GM06990 (cell line): ENCODE results near the gene GJD3.

ENCODE experiments used
- DNase-seq: peaks from one replicate; pipeline ENCODE4 v3.0.0-alpha.2; 2011; ENCODE audit not compliant: insufficient read length; ENCODE audit errors: extremely low read depth
- H3K27me3 ChIP-seq: replicated peaks from 2 replicates; pipeline ENCODE4 v1.6.0; 2011; ENCODE audit warnings: low read length; ENCODE audit not compliant: control insufficient read depth, insufficient read depth
- H3K36me3 ChIP-seq: 2 replicates; pipeline ENCODE4 v1.5.1; 2011; ENCODE audit warnings: low read length; ENCODE audit not compliant: control insufficient read depth, insufficient read depth
- H3K4me3 ChIP-seq: replicated peaks from 2 replicates; pipeline ENCODE4 v1.5.1; 2011; ENCODE audit warnings: low read depth, mild to moderate bottlenecking, control low read depth, low read length
- TF ChIP-seq, protein P1 (sequence below): IDR thresholded peaks from 2 replicates; pipeline ENCODE4 v1.5.1; 2011; ENCODE audit warnings: low read length, control low read depth, mild to moderate bottlenecking, inconsistent platforms; ENCODE audit not compliant: insufficient read depth, poor library complexity, severe bottlenecking

GJD3 gene

DNA sequence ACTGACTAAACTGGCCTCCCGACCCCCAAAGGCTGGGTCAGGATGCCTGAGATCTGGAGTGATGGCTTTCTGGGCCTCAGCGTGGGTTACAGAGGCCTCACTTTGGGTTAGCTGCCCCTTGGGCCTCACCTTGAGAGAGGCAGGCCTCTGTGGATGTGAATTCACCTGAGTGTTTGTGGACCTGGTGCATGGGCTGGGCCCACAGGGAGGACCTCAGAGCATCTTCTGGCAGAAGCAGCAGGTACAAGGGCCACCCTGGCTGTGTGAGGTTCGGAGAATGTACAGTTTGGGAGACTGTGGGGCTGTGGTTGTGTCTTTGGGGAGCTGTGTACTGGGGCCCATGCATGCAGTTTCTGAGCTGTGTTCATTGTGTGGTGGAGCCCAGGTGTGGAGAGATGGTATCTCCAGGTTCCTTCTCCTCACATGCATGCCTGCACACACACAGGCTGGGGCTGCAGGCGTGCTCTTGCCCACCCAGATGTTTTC, 37.2 kb downstream of the GJD3 start:
- TF ChIP-seq, protein P1, sequence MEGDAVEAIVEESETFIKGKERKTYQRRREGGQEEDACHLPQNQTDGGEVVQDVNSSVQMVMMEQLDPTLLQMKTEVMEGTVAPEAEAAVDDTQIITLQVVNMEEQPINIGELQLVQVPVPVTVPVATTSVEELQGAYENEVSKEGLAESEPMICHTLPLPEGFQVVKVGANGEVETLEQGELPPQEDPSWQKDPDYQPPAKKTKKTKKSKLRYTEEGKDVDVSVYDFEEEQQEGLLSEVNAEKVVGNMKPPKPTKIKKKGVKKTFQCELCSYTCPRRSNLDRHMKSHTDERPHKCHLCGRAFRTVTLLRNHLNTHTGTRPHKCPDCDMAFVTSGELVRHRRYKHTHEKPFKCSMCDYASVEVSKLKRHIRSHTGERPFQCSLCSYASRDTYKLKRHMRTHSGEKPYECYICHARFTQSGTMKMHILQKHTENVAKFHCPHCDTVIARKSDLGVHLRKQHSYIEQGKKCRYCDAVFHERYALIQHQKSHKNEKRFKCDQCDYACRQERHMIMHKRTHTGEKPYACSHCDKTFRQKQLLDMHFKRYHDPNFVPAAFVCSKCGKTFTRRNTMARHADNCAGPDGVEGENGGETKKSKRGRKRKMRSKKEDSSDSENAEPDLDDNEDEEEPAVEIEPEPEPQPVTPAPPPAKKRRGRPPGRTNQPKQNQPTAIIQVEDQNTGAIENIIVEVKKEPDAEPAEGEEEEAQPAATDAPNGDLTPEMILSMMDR, result no peak
- Histone ChIP-seq H3K4me3 (peak overlapping the region; percentile 48), H3K36me3 (peaks cover 13% of the 10 kb centered on the region), H3K27me3 (no peaks in the 10 kb centered on the region)
- DNase-seq, result no peak

DNA sequence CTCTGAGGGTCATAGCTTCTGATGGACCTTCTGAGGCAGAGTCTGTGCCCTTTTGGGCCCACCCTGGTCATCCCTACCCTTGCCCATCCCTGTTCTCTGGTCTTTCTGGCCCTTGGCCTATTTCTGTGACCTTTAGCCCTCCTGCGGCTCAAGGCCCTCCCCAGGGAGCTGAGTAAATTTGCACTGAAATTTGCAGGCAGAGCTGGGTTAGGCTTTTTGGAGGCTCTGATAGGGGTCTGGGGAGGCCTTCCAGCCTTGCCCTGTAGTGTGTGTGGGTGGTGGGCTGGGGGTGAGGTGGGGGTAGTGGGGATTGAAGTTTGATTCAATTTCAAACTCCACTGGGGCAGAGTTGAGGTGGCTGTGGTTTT, 37.7 kb downstream of the GJD3 start:
- DNase-seq, result no peak
- Histone ChIP-seq H3K36me3 (peaks cover 10% of the 10 kb centered on the region), H3K4me3 (peak overlapping the region; percentile 48), H3K27me3 (no peaks in the 10 kb centered on the region)
- TF ChIP-seq, protein P1, result no peak

DNA sequence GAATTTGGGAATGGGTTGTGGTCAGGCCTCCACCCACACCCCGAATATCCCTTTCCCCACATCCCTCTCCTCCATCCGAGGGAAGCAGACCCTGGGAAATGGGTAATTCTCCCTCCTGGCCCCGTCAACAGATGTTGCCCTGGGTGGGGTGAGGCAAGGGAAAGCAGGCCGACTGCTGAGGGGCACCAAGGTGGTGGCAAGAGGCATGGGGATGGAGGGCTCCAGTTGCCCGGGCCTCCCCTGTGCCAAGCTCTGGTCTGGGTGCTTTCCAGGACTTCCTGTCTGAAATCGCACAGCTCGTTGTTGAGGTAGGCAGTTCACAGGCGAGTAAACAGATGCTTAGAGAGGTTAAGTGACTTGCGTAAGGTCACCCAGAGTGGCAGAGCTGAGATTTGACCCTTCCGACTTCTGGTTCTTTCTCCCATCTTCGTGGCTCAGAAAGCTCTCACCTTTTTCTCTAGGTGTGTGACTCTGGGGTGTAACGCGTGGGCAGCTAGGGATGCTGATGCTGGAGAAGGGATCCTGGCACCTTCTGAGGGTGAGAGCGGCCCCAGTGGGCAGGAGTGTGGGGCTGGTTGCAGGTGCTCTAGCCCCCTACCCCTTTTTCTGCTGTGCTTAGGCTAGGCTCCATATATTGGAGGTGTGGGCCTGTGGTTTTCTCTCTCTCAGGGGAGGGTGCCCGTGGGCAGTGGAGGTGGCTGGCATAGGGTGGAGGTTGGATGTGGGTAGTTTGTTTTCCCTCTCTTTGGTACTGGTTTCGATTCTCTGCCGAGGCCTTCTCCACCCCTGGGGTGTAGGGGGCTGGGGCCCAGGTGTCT, 38.3 kb downstream of the GJD3 start:
- DNase-seq, result peak; percentile 64
- Histone ChIP-seq H3K4me3 (peak overlapping the region; percentile 48), H3K27me3 (no peaks in the 10 kb centered on the region), H3K36me3 (peaks cover 6% of the 10 kb centered on the region)
- TF ChIP-seq, protein P1, result no peak

DNA sequence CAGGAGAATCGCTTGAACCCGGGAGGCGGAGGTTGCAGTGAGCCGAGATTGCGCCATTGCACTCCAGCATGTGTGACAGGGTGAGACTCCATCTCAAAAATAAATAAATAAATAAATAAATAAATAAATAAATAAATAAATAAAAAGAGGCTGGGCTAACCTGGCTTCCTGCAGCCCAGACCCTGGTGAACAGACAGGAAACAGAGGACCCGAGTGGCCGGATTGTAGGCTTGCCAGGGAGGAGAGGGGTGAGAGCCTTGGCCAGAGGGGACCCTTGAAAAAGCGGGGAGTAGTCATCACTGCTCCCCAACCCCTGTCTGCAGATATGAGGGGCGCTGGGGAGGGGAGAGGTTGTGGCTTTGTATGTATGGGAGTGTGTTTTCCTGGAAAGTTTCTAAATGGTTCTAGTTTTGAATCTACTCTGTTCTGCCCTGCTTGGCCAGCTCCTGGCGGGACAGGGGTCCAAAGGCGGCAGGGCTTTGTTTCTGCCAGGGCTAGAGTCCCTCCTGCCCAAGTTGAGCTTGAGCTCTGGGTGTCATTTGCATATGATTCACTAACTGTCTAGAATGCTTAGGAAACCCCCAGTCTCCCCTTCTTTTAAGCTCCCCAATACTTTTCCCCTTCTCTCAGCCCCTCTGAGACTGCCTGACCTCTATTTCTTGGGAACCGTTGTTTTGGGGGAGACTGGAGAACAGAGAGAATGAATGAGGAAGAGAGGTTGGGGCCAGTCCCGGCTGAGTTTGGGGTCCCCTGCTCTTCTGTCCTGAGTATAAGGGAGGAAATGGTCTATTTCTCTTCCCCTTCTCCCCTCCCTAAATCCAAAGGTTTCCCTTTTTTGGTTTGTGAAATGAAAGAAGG, 39.2 kb downstream of the GJD3 start:
- no peaks in the 10 kb centered on the region for H3K27me3 ChIP-seq
- TF ChIP-seq, protein P1, result no peak
- peak overlapping the region; percentile 39 for H3K4me3 ChIP-seq
- DNase-seq, result no peak
- no peaks in the 10 kb centered on the region for H3K36me3 ChIP-seq

DNA sequence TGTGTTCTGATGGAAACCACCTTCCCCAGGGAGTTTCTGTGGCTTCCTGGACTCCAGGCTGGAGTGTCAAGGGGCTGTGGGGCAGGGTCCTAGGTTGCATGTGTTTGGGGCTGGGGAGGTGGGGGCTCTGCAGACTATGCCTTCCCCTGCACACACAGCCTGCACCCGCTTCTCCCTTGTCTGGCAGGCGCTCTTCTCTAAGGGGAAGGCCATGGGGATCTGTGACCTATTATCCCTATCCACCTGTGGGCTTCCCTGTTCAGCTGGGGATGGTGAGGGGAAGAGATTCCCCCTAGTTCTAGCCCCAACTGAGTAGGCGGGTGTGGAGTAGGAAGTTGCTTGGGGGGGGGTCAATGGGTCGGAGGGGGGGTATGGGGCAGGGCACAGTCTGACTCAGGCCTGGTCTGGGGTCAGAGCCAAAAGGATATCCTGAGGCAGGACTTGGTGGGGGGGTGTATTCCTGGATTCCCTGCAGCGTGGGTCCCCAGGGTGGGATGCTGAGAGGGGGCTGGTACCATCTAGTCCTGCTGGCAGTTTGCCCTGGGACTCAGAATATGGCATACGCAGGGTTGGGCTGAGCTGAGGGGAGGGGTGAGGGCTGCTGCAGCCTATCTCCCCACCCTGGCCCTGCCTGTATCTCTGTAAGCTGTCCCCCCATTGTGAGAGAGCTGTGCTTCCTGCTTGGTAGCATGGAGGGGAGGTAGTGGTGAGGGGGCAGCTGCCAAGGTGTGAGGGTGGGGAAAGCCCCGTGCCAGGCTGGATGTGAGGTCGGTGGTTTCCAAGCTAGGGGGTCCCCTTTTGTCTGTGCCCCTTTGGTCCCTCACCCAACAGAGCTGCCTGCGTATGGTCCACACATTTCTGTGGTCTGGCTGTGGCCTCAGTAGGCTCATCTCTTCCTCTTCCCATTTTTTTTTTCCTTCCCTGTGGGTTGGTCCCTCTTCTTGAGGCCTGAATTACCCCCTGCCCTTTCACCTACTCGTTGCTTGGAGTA, 40.9 kb downstream of the GJD3 start:
- TF ChIP-seq, protein P1, result no peak
- H3K27me3 ChIP-seq, result no peaks in the 10 kb centered on the region
- peak; percentile 70 for DNase-seq
- H3K4me3 ChIP-seq, result peak overlapping the region; percentile 86
- H3K36me3 ChIP-seq, result no peaks in the 10 kb centered on the region
